ENCODE results near the gene CYSTM1.

Gene CYSTM1

DNA sequence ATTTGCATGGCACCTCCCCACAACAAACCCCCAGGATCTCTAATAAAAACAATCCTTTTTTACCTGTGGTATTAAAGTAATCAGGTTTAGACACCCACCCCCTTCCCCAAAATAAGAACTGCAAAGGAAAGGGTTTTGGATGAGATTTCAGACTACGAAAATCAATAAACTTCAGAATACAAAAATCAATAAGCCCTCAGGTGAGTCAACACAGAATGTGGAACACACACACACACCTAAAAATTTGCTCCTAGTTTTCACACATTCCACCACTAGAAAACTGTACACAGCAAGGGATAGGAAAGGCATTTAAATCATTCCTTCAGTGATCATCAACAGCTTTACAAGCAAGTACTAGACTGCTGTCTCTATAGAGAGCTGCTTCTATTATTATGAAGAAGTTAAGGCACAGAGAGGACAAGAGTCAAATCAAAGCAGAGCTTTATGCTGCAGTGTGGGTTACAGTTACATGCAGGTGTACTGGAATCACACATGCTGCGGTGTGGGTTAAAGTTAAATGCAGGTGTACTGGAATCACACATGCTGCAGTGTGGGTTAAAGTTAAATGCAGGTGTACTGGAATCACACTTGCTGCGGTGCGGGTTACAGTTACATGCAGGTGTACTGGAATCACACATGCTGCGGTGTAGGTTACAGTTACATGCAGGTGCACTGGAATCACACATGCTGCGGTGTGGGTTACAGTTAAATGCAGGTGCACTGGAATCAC is 91.6 kb downstream of the CYSTM1 start:
- DNase-seq (ENCODE audit: low read depth, low spot score) = no peak
- H3K27ac ChIP-seq (ENCODE audit: low read length) = no peak overlapping the region

GRCh38 chr5:140267201-140267540 is 92.2 kb downstream of the CYSTM1 start:
- no CpG with 5 or more reads among the region's 3 CpGs for WGBS (ENCODE audit: insufficient coverage, insufficient read length)
- Histone ChIP-seq H3K27me3 (ENCODE audit: control insufficient read depth, insufficient read depth, low read length) (no peaks in the 10 kb centered on the region), H3K4me3 (ENCODE audit: low read length) (no peak overlapping the region), H3K27ac (ENCODE audit: low read length) (no peak overlapping the region), H3K4me1 (ENCODE audit: control insufficient read depth, insufficient read depth, low read length) (no peaks in the 10 kb centered on the region), H3K9me3 (ENCODE audit: control insufficient read depth, insufficient read depth, low read length) (no peaks in the 10 kb centered on the region), H3K36me3 (ENCODE audit: control insufficient read depth, insufficient read depth, low read length) (peaks cover 2% of the 10 kb centered on the region; the same call in 1 of the 2 replicates)
- DNase-seq (ENCODE audit: low read depth, low spot score) = no peak

More for the DNA sequence above, 91.6 kb downstream of the CYSTM1 start:
- no peaks in the 10 kb centered on the region for H3K4me1 ChIP-seq (ENCODE audit: control insufficient read depth, insufficient read depth, low read length)
- no peaks in the 10 kb centered on the region for H3K27me3 ChIP-seq (ENCODE audit: control insufficient read depth, insufficient read depth, low read length)
- WGBS (ENCODE audit: insufficient coverage, insufficient read length) = no CpG with 5 or more reads among the region's 6 CpGs
- peaks cover 2% of the 10 kb centered on the region; the same call in 1 of the 2 replicates for H3K36me3 ChIP-seq (ENCODE audit: control insufficient read depth, insufficient read depth, low read length)
- H3K9me3 ChIP-seq (ENCODE audit: control insufficient read depth, insufficient read depth, low read length) = no peaks in the 10 kb centered on the region
- H3K4me3 ChIP-seq (ENCODE audit: low read length) = no peak overlapping the region

GRCh38 chr5:140267559-140268018 is 92.6 kb downstream of the CYSTM1 start:
- H3K27ac ChIP-seq (ENCODE audit: low read length) = no peak overlapping the region
- no peak for DNase-seq (ENCODE audit: low read depth, low spot score)
- no peaks in the 10 kb centered on the region for H3K4me1 ChIP-seq (ENCODE audit: control insufficient read depth, insufficient read depth, low read length)
- peaks cover 2% of the 10 kb centered on the region; the same call in 1 of the 2 replicates for H3K36me3 ChIP-seq (ENCODE audit: control insufficient read depth, insufficient read depth, low read length)
- WGBS (ENCODE audit: insufficient coverage, insufficient read length) = no CpG with 5 or more reads among the region's 9 CpGs
- H3K4me3 ChIP-seq (ENCODE audit: low read length) = no peak overlapping the region
- no peaks in the 10 kb centered on the region for H3K9me3 ChIP-seq (ENCODE audit: control insufficient read depth, insufficient read depth, low read length)
- H3K27me3 ChIP-seq (ENCODE audit: control insufficient read depth, insufficient read depth, low read length) = no peaks in the 10 kb centered on the region

DNA sequence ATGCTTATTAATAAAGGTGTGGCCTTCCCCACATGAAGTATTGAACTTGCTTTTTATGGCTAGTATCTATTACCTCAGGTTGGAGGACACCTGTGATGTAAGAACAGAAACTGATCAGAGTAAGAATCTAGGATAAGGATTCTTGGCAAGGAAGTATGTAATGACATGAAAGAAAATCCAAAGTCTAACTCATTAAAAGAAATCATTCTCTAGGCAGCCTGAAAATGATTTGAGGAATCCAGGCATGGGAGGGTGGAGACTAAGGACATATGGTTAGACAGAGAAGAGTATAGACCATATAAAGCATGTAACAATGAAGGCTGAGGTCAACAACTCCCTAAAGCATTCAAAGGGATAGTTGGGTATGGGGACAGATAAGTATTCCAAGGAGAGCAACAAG is 95.0 kb downstream of the CYSTM1 start:
- Histone ChIP-seq H3K27ac (ENCODE audit: low read length) (no peak overlapping the region), H3K27me3 (ENCODE audit: control insufficient read depth, insufficient read depth, low read length) (peaks cover 2% of the 10 kb centered on the region; the same call in 1 of the 2 replicates), H3K9me3 (ENCODE audit: control insufficient read depth, insufficient read depth, low read length) (no peaks in the 10 kb centered on the region), H3K4me3 (ENCODE audit: low read length) (no peak overlapping the region), H3K4me1 (ENCODE audit: control insufficient read depth, insufficient read depth, low read length) (no peaks in the 10 kb centered on the region), H3K36me3 (ENCODE audit: control insufficient read depth, insufficient read depth, low read length) (peaks cover 4% of the 10 kb centered on the region; the same call in 1 of the 2 replicates)
- DNase-seq (ENCODE audit: low read depth, low spot score) = no peak

GRCh38 chr5:140273401-140273877 is 98.5 kb downstream of the CYSTM1 start:
- H3K4me1 ChIP-seq (ENCODE audit: control insufficient read depth, insufficient read depth, low read length) = no peaks in the 10 kb centered on the region
- H3K9me3 ChIP-seq (ENCODE audit: control insufficient read depth, insufficient read depth, low read length) = no peaks in the 10 kb centered on the region
- H3K4me3 ChIP-seq (ENCODE audit: low read length) = no peak overlapping the region
- no peak for DNase-seq (ENCODE audit: low read depth, low spot score)
- no CpG with 5 or more reads among the region's 6 CpGs for WGBS (ENCODE audit: insufficient coverage, insufficient read length)
- peaks cover 2% of the 10 kb centered on the region; the same call in 1 of the 2 replicates for H3K27me3 ChIP-seq (ENCODE audit: control insufficient read depth, insufficient read depth, low read length)
- peaks cover 2% of the 10 kb centered on the region; the same call in 1 of the 2 replicates for H3K36me3 ChIP-seq (ENCODE audit: control insufficient read depth, insufficient read depth, low read length)
- H3K27ac ChIP-seq (ENCODE audit: low read length) = no peak overlapping the region

GRCh38 chr5:140275837-140276236 is 100.8 kb downstream of the CYSTM1 start:
- H3K27me3 ChIP-seq (ENCODE audit: control insufficient read depth, insufficient read depth, low read length) = peaks cover 2% of the 10 kb centered on the region; the same call in 1 of the 2 replicates
- no peak overlapping the region for H3K4me3 ChIP-seq (ENCODE audit: low read length)
- H3K27ac ChIP-seq (ENCODE audit: low read length) = no peak overlapping the region
- no peaks in the 10 kb centered on the region for H3K4me1 ChIP-seq (ENCODE audit: control insufficient read depth, insufficient read depth, low read length)
- no peaks in the 10 kb centered on the region for H3K9me3 ChIP-seq (ENCODE audit: control insufficient read depth, insufficient read depth, low read length)
- H3K36me3 ChIP-seq (ENCODE audit: control insufficient read depth, insufficient read depth, low read length) = peaks cover 2% of the 10 kb centered on the region; the same call in 1 of the 2 replicates
- DNase-seq (ENCODE audit: low read depth, low spot score) = no peak

DNA sequence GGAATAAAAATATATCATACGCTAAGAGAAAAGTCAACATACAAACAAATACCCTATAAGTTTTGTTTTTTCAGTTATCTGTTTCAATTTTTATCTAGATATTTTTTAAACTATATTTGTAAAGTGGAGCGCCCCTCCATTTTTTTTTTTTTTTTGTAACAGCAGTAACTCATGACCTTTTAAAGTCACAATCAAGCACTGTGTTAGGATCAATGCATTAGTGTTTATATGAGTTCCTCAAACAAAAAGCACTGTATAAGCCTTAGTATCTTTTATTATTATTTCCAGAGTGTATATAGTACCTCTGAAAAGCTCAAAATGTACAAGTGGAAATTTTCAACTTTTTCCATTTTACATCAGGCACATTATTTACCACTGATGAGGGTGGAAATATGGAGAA is 107.3 kb downstream of the CYSTM1 start:
- WGBS (ENCODE audit: insufficient coverage, insufficient read length) = no CpG with 5 or more reads among the region's 2 CpGs
- H3K27me3 ChIP-seq (ENCODE audit: control insufficient read depth, insufficient read depth, low read length) = no peaks in the 10 kb centered on the region; the same call in 1 of the 2 replicates
- H3K27ac ChIP-seq (ENCODE audit: low read length) = no peak overlapping the region
- H3K4me1 ChIP-seq (ENCODE audit: control insufficient read depth, insufficient read depth, low read length) = no peaks in the 10 kb centered on the region
- H3K9me3 ChIP-seq (ENCODE audit: control insufficient read depth, insufficient read depth, low read length) = no peaks in the 10 kb centered on the region
- H3K4me3 ChIP-seq (ENCODE audit: low read length) = no peak overlapping the region
- no peaks in the 10 kb centered on the region for H3K36me3 ChIP-seq (ENCODE audit: control insufficient read depth, insufficient read depth, low read length)
- DNase-seq (ENCODE audit: low read depth, low spot score) = no peak

- H3K9me3 ChIP-seq (ENCODE audit: control insufficient read depth, insufficient read depth, low read length) = no peaks in the 10 kb centered on the region
- H3K27me3 ChIP-seq (ENCODE audit: control insufficient read depth, insufficient read depth, low read length) = no peaks in the 10 kb centered on the region; the same call in 1 of the 2 replicates
- no peaks in the 10 kb centered on the region for H3K36me3 ChIP-seq (ENCODE audit: control insufficient read depth, insufficient read depth, low read length)
- no CpG with 5 or more reads among the region's 3 CpGs for WGBS (ENCODE audit: insufficient coverage, insufficient read length)
- no peak overlapping the region for H3K27ac ChIP-seq (ENCODE audit: low read length)
- no peak overlapping the region for H3K4me3 ChIP-seq (ENCODE audit: low read length)
- no peak for DNase-seq (ENCODE audit: low read depth, low spot score)
- no peaks in the 10 kb centered on the region for H3K4me1 ChIP-seq (ENCODE audit: control insufficient read depth, insufficient read depth, low read length)
Observed at GRCh38 chr5:140284013-140284412, 109.0 kb downstream of the CYSTM1 start.

DNA sequence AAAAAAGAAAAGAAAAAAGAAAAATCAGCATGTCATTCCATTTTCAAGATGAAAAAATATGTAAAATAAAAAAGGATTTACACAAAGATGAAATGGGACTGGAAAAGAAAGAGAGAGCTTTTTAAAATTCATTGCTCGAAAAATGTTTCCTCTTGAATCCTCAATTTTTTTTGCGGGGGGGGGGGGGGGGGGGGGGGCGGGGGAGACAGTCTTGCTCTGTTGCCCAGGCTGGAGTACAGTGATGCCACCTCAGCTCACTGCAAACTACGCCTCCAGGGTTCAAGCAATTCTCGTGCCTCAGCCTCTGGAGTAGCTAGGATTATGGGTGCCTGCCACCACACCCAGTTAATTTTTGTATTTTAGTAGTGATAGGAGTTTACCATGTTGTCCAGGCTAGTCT is 111.4 kb downstream of the CYSTM1 start:
- H3K4me3 ChIP-seq (ENCODE audit: low read length) = no peak overlapping the region
- no peaks in the 10 kb centered on the region for H3K27me3 ChIP-seq (ENCODE audit: control insufficient read depth, insufficient read depth, low read length)
- H3K4me1 ChIP-seq (ENCODE audit: control insufficient read depth, insufficient read depth, low read length) = no peaks in the 10 kb centered on the region
- H3K9me3 ChIP-seq (ENCODE audit: control insufficient read depth, insufficient read depth, low read length) = no peaks in the 10 kb centered on the region
- DNase-seq (ENCODE audit: low read depth, low spot score) = no peak
- WGBS (ENCODE audit: insufficient coverage, insufficient read length) = no CpG with 5 or more reads among the region's 5 CpGs
- no peak overlapping the region for H3K27ac ChIP-seq (ENCODE audit: low read length)
- H3K36me3 ChIP-seq (ENCODE audit: control insufficient read depth, insufficient read depth, low read length) = no peaks in the 10 kb centered on the region

- Histone ChIP-seq H3K27ac (ENCODE audit: low read length) (no peak overlapping the region), H3K36me3 (ENCODE audit: control insufficient read depth, insufficient read depth, low read length) (no peaks in the 10 kb centered on the region), H3K4me1 (ENCODE audit: control insufficient read depth, insufficient read depth, low read length) (no peaks in the 10 kb centered on the region), H3K27me3 (ENCODE audit: control insufficient read depth, insufficient read depth, low read length) (no peaks in the 10 kb centered on the region), H3K4me3 (ENCODE audit: low read length) (no peak overlapping the region), H3K9me3 (ENCODE audit: control insufficient read depth, insufficient read depth, low read length) (no peaks in the 10 kb centered on the region)
- no CpG with 5 or more reads among the region's 7 CpGs for WGBS (ENCODE audit: insufficient coverage, insufficient read length)
- DNase-seq (ENCODE audit: low read depth, low spot score) = no peak
Observed at GRCh38 chr5:140287801-140288521, 113.0 kb downstream of the CYSTM1 start.

All from iPS DF 6.9 (cell line).